Psoas muscle (tissue), 8 donors: ENCODE measurements around the gene TSSC4. TPM values are rescaled to one million over a fixed set of nuclear protein-coding genes. Genes with fewer than 3 reads are reported as not detected.

Experiments
- ATAC-seq, 4 donors: fragments of 200-7000 bp; cut with Tn5 transposase; one replicate each; pipeline ENCODE4 v1.9.1; 2020; ENCODE audit warnings: moderate library complexity in 3 of 4, mild to moderate bottlenecking in 2 of 4
- DNase-seq, 2 donors: peaks; one replicate each; pipeline ENCODE4 v3.0.0-alpha.2; 2020
- H3K27ac ChIP-seq: fragments of 200-600 bp; one replicate; pipeline ENCODE4 v1.8.0; 2022
- H3K27me3 ChIP-seq, 3 donors: fragments of 200-600 bp in 1 of 3; one replicate each; pipeline versions ENCODE4 v1.6.1 to v1.8.0; 2013 to 2022; ENCODE audit warnings: low read length in 2 of 3, mild to moderate bottlenecking in 2 of 3, moderate library complexity in 1 of 3; ENCODE audit not compliant: insufficient read depth in 3 of 3
- H3K36me3 ChIP-seq, 2 donors: fragments of 200-600 bp in 1 of 2; one replicate each; pipeline versions ENCODE4 v1.6.1 to v1.8.0; 2013 to 2022; ENCODE audit warnings: low read depth in 1 of 2, mild to moderate bottlenecking in 1 of 2, moderate library complexity in 1 of 2; ENCODE audit not compliant: insufficient read depth in 1 of 2
- H3K4me1 ChIP-seq: fragments of 200-600 bp; one replicate; pipeline ENCODE4 v1.8.0; 2022
- H3K4me3 ChIP-seq: fragments of 200-600 bp; one replicate; pipeline ENCODE4 v1.8.0; 2022; ENCODE audit warnings: mild to moderate bottlenecking
- H3K9me3 ChIP-seq: fragments of 200-600 bp; one replicate; pipeline ENCODE4 v1.8.0; 2022
- CTCF ChIP-seq: fragments of 200-600 bp; IDR thresholded peaks from one replicate; pipeline ENCODE4 v1.8.0; 2022; ENCODE audit warnings: antibody characterized with exemption
- WGBS, 3 donors: extraction: QIAGEN DNeasy Blood & Tissue Kit; methylation state at CpG; one replicate each; pipeline versions ENCODE4 v1.1.6 to v1.1.7; 2013; 5-methylcytosine and 5-hydroxymethylcytosine counted together
- intact Hi-C, 2 donors: fragments of 100-400 bp; cut with DNase I; formaldehyde crosslinking; loops; one replicate each; pipeline versions ENCODE4 v1.11.0 to v1.14.2; 2022
- polyA plus RNA-seq, 3 donors: library from polyadenylated mRNA; stranded (reverse); fragments of 200-250 nt; gene quantifications; one replicate each; pipeline ENCODE4 v1.2.3, GENCODE V29; 2013
- total RNA-seq, 4 donors: library from RNA; stranded (reverse); fragmentation: NEBNext Ultra II Directional in 2 of 4; extraction: Animal tissue kit (Norgen Biotek cat#: 25700) in 2 of 4; gene quantifications; one replicate each; pipeline versions ENCODE4 v1.2.1 to v1.2.4, GENCODE V29; 2021 to 2023
- donor health status: healthy with polysubstance abuse.
- donor health status: DM: no; HTN: no; CAD: no; lungs with moderate emphysema.
- donor health status: Bipolar disorder and iron deficiency.
- donor health status: healthy.
- donor health status: DM: yes; HTN: yes; CAD: no.
- donor health status: DM: no; HTN: no; CAD: no.
- donor health status: DM: no; HTN: no; CAD: no.
- donor health status: DM: yes; HTN: yes; CAD: no.

Gene TSSC4
- total and polyA plus RNA-seq, 7 donors = 43.4 to 114 (median 65.5) TPM

GRCh38 chr11:2383852-2384804, 16.4 kb upstream of the TSSC4 start:
- intact Hi-C loops = loop anchor here in 1 of 2 donors (2.0 kb wide), 1 partner anchor 15 kb away; no protein-coding TSS in a partner anchor
- no peaks in the 10 kb centered on the region for H3K27me3 ChIP-seq
- peak overlapping the region; percentile 87 for H3K27ac ChIP-seq
- peak; percentile 32 to 68 for DNase-seq
- TF ChIP-seq CTCF = no peak
- peaks cover 0 to 6% of the 10 kb centered on the region in 2 donors for H3K36me3 ChIP-seq
- 34 to 54% (median 39%) methylated on average over 25 to 33 of the region's 33 CpGs for WGBS, 3 donors
- peak in 1 of 4 donors; percentile 3 for ATAC-seq
- no peak overlapping the region for H3K4me3 ChIP-seq
- no peaks in the 10 kb centered on the region for H3K9me3 ChIP-seq
- peaks cover 65% of the 10 kb centered on the region for H3K4me1 ChIP-seq

- Histone ChIP-seq H3K27ac (no peak overlapping the region), H3K9me3 (no peaks in the 10 kb centered on the region), H3K4me1 (peaks cover 70% of the 10 kb centered on the region), H3K4me3 (no peak overlapping the region), H3K36me3 (peaks cover 0 to 6% of the 10 kb centered on the region in 2 donors), H3K27me3 (no peaks in the 10 kb centered on the region)
- intact Hi-C loops = no loop called here
- peak; percentile 11 to 48 for DNase-seq
- WGBS, 3 donors = 75 to 77% (median 75%) methylated on average over 39 to 48 of the region's 48 CpGs
- ATAC-seq = no peak
- TF ChIP-seq CTCF = no peak
Measured at GRCh38 chr11:2385156-2386151, 15.1 kb upstream of the TSSC4 start.

GRCh38 chr11:2386591-2386990, 14.0 kb upstream of the TSSC4 start:
- Histone ChIP-seq H3K4me1 (peaks cover 66% of the 10 kb centered on the region), H3K36me3 (peaks cover 0 to 14% of the 10 kb centered on the region in 2 donors), H3K27ac (peak overlapping the region; percentile 16), H3K27me3 (no peaks in the 10 kb centered on the region), H3K9me3 (no peaks in the 10 kb centered on the region), H3K4me3 (no peak overlapping the region)
- no peak for ATAC-seq
- peak in 1 of 2 donors; percentile 56 for DNase-seq
- intact Hi-C loops = no loop called here
- no peak for TF ChIP-seq CTCF
- WGBS, 3 donors = 27 to 53% (median 38%) methylated on average over 9 of the region's 9 CpGs

- TF ChIP-seq CTCF = no peak
- Histone ChIP-seq H3K4me3 (no peak overlapping the region), H3K9me3 (no peaks in the 10 kb centered on the region), H3K27me3 (no peaks in the 10 kb centered on the region), H3K4me1 (peaks cover 57% of the 10 kb centered on the region), H3K27ac (peak overlapping the region; percentile 16), H3K36me3 (peaks cover 0 to 22% of the 10 kb centered on the region in 2 donors)
- intact Hi-C loops = no loop called here
- WGBS, 3 donors = 42 to 68% (median 49%) methylated on average over 13 to 14 of the region's 14 CpGs
- ATAC-seq = no peak
- DNase-seq = no peak
Measured at GRCh38 chr11:2387266-2387987, 13.1 kb upstream of the TSSC4 start.
